OCI-LY3 (cell line): ENCODE results near the gene CEACAM5.

Source experiments
- H2AFZ ChIP-seq: fragments of 200-600, 300-600 bp; shearing (Covaris generic); 2 replicates; pipeline ENCODE4 v1.6.0; 2014; ENCODE audit warnings: antibody characterized with exemption, low read depth, low read length
- H3K27ac ChIP-seq: fragments of 200-600, 300-600 bp; sonication (generic); 2 replicates; pipeline ENCODE4 v1.5.1; 2014; ENCODE audit warnings: mild to moderate bottlenecking, low read length, moderate library complexity, mixed read lengths
- H3K27me3 ChIP-seq: fragments of 200-600, 300-600 bp; sonication (generic); 2 replicates; pipeline ENCODE4 v1.6.1; 2014; ENCODE audit warnings: low read depth, low read length, mixed read lengths
- H3K36me3 ChIP-seq: fragments of 200-600, 300-600 bp; sonication (generic); replicated peaks from 2 replicates; pipeline ENCODE3; 2014; ENCODE audit warnings: low read depth, low read length, mixed read lengths
- H3K4me1 ChIP-seq: fragments of 300-600, 200-600 bp; sonication (generic); 2 replicates; pipeline ENCODE4 v1.6.1; 2014; ENCODE audit warnings: low read length, mixed read lengths
- H3K4me2 ChIP-seq: fragments of 200-600, 300-600 bp; sonication (generic); 2 replicates; pipeline ENCODE4 v1.6.1; 2014; ENCODE audit warnings: low read length, mixed read lengths
- H3K4me3 ChIP-seq: fragments of 300-600, 200-600 bp; sonication (generic); 2 replicates; pipeline ENCODE4 v1.5.1; 2014; ENCODE audit warnings: antibody characterized with exemption, mild to moderate bottlenecking, low read length, moderate library complexity
- H3K79me2 ChIP-seq: fragments of 300-600, 200-600 bp; shearing (Covaris generic); 2 replicates; pipeline ENCODE4 v1.6.1; 2014; ENCODE audit warnings: mild to moderate bottlenecking, low read length, mixed read lengths
- H3K9ac ChIP-seq: fragments of 300-600, 200-600 bp; shearing (Covaris generic); 2 replicates; pipeline ENCODE4 v1.6.0; 2014; ENCODE audit warnings: mild to moderate bottlenecking, low read length, moderate library complexity
- H3K9me3 ChIP-seq: fragments of 200-600, 300-600 bp; shearing (Covaris generic); 2 replicates; pipeline ENCODE4 v1.6.1; 2014; ENCODE audit warnings: low read length, mixed read lengths; ENCODE audit not compliant: insufficient read depth
- H4K20me1 ChIP-seq: fragments of 200-600, 300-600 bp; sonication (generic); 2 replicates; pipeline ENCODE4 v1.6.1; 2016; ENCODE audit warnings: low read length, mixed read lengths; ENCODE audit not compliant: insufficient read depth
- CTCF ChIP-seq: fragments of 200-600, 300-600 bp; sonication (generic); IDR thresholded peaks from 2 replicates; pipeline ENCODE4 v1.5.1; 2014; ENCODE audit warnings: antibody characterized with exemption, low read length, low read depth
- EZH2phosphoT487 ChIP-seq: fragments of 200-600 bp; shearing (Covaris generic); IDR thresholded peaks from 2 replicates; pipeline ENCODE4 v1.6.1; 2018; ENCODE audit warnings: antibody characterized with exemption, mixed run types, low read depth

Gene CEACAM5

DNA sequence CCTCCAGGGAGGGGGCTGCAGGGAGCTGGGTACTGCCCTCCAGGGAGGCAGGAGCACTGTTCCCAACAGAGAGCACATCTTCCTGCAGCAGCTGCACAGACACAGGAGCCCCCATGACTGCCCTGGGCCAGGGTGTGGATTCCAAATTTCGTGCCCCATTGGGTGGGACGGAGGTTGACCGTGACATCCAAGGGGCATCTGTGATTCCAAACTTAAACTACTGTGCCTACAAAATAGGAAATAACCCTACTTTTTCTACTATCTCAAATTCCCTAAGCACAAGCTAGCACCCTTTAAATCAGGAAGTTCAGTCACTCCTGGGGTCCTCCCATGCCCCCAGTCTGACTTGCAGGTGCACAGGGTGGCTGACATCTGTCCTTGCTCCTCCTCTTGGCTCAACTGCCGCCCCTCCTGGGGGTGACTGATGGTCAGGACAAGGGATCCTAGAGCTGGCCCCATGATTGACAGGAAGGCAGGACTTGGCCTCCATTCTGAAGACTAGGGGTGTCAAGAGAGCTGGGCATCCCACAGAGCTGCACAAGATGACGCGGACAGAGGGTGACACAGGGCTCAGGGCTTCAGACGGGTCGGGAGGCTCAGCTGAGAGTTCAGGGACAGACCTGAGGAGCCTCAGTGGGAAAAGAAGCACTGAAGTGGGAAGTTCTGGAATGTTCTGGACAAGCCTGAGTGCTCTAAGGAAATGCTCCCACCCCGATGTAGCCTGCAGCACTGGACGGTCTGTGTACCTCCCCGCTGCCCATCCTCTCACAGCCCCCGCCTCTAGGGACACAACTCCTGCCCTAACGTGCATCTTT is 7.8 kb upstream of the CEACAM5 start:
- Histone ChIP-seq H3K27me3 (peaks cover 41% of the 10 kb centered on the region), H3K36me3 (no peaks in the 10 kb centered on the region), H3K4me1 (peaks cover 10% of the 10 kb centered on the region), H3K79me2 (no peaks in the 10 kb centered on the region), H2AFZ (no peak overlapping the region), H3K9ac (no peak overlapping the region), H3K9me3 (no peaks in the 10 kb centered on the region), H3K4me3 (no peak overlapping the region), H4K20me1 (0 out of 2 replicates have a peak, but pooled peaks cover 4% of the 10 kb centered on the region), H3K4me2 (no peak overlapping the region), H3K27ac (no peak overlapping the region)
- TF ChIP-seq EZH2phosphoT487 (no peak), CTCF (no peak)

GRCh38 chr19:41701401-41702075 is 6.9 kb upstream of the CEACAM5 start:
- Histone ChIP-seq H3K27me3 (peaks cover 50% of the 10 kb centered on the region), H2AFZ (no peak overlapping the region), H3K27ac (no peak overlapping the region), H3K4me3 (no peak overlapping the region), H3K9ac (no peak overlapping the region), H3K36me3 (no peaks in the 10 kb centered on the region), H3K4me2 (no peak overlapping the region), H3K79me2 (no peaks in the 10 kb centered on the region), H4K20me1 (0 out of 2 replicates have a peak, but pooled peaks cover 2% of the 10 kb centered on the region), H3K4me1 (peaks cover 10% of the 10 kb centered on the region), H3K9me3 (no peaks in the 10 kb centered on the region)
- peak; percentile 73 for TF ChIP-seq CTCF
- TF ChIP-seq EZH2phosphoT487: no peak

GRCh38 chr19:41702171-41702651 is 6.2 kb upstream of the CEACAM5 start:
- H2AFZ ChIP-seq: no peak overlapping the region
- no peaks in the 10 kb centered on the region for H3K9me3 ChIP-seq
- peaks cover 10% of the 10 kb centered on the region for H3K4me1 ChIP-seq
- no peaks in the 10 kb centered on the region for H3K36me3 ChIP-seq
- no peak overlapping the region for H3K4me3 ChIP-seq
- TF ChIP-seq CTCF: no peak
- no peak for TF ChIP-seq EZH2phosphoT487
- H3K27me3 ChIP-seq: peaks cover 50% of the 10 kb centered on the region
- no peak overlapping the region for H3K27ac ChIP-seq
- no peak overlapping the region for H3K9ac ChIP-seq
- no peaks in the 10 kb centered on the region for H4K20me1 ChIP-seq
- H3K4me2 ChIP-seq: no peak overlapping the region
- no peaks in the 10 kb centered on the region for H3K79me2 ChIP-seq

- no peak overlapping the region for H3K27ac ChIP-seq
- H3K9ac ChIP-seq: no peak overlapping the region
- H3K79me2 ChIP-seq: no peaks in the 10 kb centered on the region
- TF ChIP-seq CTCF (no peak), EZH2phosphoT487 (no peak)
- H3K27me3 ChIP-seq: peaks cover 44% of the 10 kb centered on the region
- H3K9me3 ChIP-seq: no peaks in the 10 kb centered on the region
- H3K4me3 ChIP-seq: no peak overlapping the region
- no peaks in the 10 kb centered on the region for H4K20me1 ChIP-seq
- no peak overlapping the region for H2AFZ ChIP-seq
- H3K4me2 ChIP-seq: no peak overlapping the region
- no peaks in the 10 kb centered on the region for H3K36me3 ChIP-seq
- H3K4me1 ChIP-seq: peaks cover 8% of the 10 kb centered on the region
These were observed 4.7 kb upstream of the CEACAM5 start for GRCh38 chr19:41703602-41704293.
